HG03571 (cell line): ENCODE measurements around the gene ARHGAP26.
"Not testable (repeated sequence)": the region's sequence is repeated elsewhere in the genome, so short reads cannot be mapped to it uniquely, and the experiment has no call there.

Experiments used
- ATAC-seq: cut with Tn5 transposase; IDR thresholded peaks from one replicate; pipeline ENCODE4 v1.9.1; 2021; ENCODE audit not compliant: unreplicated experiment

Gene ARHGAP26

GRCh38 chr5:142924135-142924883 lies 154.1 kb downstream of the ARHGAP26 start:
- ATAC-seq, result no peak

DNA sequence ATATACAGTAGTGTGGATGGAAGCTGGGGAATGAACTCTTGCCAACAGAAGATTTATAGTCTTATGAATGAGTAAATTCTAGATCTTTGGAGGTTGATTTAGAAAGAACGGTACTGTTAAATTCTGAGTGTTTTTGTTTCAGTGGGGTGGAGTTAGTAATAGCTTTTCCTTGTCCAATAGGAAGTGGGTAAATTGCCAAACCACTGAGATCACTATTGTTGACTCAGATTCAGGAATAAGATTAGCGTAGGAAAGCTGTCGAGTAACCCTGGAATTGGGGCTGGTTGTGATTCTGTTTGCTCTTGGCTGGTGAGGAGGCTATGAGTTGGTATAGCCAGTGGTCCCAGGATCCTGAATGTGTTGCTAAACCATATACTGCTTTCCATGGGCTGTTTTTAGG lies 155.6 kb downstream of the ARHGAP26 start:
- no peak for ATAC-seq

DNA sequence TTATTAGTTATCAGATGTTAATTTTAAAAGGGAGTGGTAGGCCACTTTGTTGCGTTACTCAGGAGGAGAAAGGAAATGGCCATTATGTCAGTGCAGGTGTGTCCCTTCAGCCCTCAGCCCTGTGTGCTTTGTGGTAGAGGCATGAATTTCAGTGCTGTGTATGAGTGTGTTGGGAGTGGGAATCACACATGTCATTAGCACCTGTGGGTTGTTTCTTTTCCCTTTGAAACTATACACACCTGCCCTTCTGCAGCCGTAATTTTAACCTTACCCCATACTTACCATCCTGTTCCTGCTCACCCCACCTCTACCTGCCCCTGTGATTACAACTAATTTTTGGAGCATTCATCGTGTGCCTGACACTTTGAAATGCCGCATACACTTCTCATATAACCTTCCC lies 156.4 kb downstream of the ARHGAP26 start:
- ATAC-seq, result no peak

DNA sequence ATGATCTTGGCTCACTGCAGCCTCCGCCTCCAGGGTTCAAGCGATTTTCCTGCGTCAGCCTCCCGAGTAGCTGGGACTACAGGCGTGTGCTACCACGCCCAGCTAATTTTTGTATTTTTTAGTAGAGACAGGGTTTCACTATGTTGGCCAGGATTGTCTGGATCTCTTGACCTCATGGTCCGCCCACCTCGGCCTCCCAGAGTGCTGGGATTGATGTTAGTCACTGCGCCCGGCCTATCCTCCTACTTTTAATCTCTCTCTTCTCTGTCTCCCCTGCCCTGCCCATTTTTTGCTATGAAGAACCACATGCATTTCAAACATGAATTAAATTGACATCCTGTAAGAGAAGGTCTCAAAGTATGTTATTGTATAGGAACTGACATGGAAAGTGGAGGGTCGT lies 158.8 kb downstream of the ARHGAP26 start:
- ATAC-seq, result not testable (repeated sequence)

GRCh38 chr5:142929587-142929986 lies 159.4 kb downstream of the ARHGAP26 start:
- no peak for ATAC-seq

GRCh38 chr5:142930395-142931110 lies 160.4 kb downstream of the ARHGAP26 start:
- no peak for ATAC-seq

- ATAC-seq, result no peak
These were observed 161.9 kb downstream of the ARHGAP26 start for GRCh38 chr5:142931896-142932686.

DNA sequence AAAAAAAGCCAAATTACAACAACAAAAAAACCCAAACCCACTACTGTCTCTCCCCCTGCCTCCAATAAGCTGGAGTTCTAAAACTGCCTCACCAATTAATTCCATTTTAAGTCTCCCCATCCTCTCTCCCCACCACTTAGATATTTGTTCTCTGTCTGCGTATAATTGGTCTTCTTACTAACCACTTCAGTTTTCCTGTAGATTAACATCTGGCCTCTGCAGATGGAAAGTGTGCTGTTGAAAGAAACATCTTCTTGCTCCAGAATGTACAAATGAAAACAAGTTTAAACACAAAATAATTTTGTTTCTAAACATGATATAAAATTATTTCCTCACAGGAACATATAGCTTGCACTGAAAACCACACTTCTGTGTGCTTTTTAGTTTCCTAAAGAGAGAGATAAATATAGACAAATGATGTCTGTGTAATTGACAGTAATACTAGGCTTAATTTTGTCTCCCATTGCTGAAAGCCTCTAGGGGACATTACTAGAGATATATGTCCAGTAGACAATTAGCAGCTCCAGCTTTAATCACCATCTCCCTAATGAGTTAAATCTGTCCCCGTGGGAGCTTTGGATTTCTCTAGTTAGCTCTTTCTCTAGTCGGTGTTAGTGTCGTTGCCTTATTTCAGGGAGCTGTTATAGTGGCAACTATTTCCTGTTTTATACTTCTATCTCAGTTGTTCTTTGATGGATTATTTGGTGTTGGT lies 164.0 kb downstream of the ARHGAP26 start:
- ATAC-seq, result no peak

- ATAC-seq, result no peak
These were observed 164.8 kb downstream of the ARHGAP26 start for GRCh38 chr5:142935014-142935413.

- ATAC-seq, result no peak
These were observed 167.2 kb downstream of the ARHGAP26 start for GRCh38 chr5:142937374-142937773.

DNA sequence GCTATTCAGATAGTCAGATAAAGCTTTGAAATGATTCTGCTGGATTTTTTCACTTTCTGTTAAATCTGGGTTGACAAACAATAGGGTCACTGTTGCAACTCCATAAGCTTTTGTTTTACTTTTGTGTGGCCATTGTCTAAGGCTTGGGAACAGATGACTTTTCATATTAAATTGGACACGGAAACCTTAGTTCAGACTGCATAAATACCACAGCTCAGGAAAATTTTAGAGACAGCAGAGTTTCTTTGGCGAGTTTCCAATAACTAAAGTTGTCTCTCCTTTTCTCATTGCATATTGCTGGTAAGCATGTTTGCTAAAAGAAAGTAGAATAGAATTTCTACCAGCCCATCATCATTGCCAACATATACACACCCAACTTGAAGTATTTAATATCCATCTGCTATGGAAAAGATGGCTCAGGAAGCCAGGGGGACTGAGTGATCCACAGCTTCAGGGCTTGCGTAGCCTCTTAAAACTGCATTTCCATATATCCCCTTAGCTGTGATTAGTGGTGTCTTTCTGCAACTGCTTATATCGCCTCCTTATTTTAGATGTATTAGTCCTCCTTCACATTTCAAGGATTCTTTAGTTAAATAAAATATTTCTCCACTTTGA lies 168.2 kb downstream of the ARHGAP26 start:
- no peak for ATAC-seq

- ATAC-seq, result no peak
These were observed 168.8 kb downstream of the ARHGAP26 start for GRCh38 chr5:142939006-142939405.

DNA sequence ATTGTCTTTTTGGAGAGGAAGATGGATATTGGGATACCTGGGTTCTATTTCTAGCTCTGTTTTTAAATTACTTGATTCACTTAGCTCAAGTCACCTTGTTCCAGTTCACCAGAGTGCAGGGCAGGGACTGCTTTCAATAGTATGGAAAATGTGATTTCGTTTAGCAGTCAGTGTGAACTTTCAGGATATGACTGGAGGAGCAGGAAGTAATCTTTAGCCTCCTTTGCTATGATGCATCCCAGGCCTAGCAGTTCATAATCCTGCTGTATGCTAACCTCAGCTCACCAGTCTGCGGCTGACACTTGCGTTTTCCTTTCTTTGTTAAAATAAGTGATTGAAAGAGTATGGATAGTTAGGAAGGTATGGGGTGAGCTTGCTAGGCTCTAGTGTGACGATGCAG lies 169.7 kb downstream of the ARHGAP26 start:
- ATAC-seq, result no peak

GRCh38 chr5:142941245-142941644 lies 171.1 kb downstream of the ARHGAP26 start:
- no peak for ATAC-seq

DNA sequence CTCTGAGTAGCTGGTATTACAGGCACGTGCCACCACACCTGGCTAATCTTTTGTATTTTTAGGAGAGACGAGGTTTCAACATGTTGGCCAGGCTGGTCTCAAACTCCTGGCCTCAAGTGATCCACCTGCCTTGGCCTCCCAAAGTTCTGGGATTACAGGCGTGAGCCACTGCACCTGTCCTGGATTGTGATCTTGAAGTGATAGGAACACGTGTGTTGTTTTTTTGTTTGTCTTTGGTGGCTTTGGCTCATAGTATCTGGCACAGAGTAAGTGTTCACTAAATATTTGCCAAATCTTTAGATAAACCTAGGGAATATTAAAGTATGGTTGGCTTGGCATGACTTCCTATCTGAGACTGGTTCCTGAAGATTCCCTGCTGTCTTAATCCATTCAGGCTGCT lies 172.7 kb downstream of the ARHGAP26 start:
- no peak for ATAC-seq

DNA sequence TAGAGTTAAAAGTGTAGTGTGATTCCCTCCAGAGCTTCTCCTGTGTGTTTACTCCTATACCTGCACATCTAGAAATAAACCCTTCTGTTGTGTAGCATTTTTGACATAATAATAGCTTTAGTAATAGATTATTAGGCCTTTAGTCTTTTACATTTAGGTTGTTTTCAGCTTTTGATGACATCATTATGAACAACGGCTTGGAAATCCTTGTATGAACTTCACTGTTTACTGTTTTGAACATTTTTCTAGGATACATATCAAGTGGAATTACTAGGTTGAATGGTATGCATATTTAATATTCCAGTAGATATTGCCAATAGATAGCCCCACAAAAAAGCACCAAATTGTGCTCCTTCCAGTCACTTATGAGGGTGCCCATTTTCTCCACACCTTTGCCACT lies 174.0 kb downstream of the ARHGAP26 start:
- no peak for ATAC-seq

DNA sequence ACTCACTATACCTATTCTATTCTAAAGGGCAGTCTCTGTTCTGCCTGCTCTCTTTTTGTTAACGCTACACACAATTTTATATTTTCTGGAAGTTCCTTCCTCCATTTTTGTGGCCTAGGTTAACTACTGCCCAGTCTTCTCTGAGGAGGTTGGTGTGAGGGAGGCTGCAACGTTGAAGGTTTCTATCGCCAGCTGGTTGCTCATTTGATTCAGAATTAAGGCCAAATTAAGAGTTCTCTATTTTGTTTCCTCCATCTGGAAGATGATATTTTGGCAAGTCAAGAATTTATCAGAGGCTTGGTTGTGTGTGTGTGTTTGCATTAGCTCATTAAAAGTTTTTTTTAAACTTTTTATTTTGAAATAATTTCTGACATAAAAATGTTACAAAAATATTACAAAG lies 175.1 kb downstream of the ARHGAP26 start:
- ATAC-seq, result no peak

DNA sequence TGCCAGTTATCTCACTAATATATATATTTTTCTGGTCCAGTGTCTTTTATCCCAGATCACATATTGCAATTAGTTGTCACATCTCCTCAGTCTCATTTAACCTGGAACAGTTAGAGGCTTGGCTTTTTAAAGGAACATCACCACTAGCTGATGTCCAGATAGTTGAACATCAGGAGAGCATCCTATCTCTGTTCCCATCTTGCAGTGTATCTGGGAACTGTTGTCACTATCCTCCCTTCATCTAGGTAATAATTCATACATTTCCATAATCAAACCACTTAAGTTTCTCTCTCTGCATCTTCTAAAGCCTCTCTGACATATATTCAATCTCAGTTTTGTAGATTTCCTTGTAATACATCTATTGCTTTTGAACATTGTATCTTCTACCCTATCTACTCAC lies 175.7 kb downstream of the ARHGAP26 start:
- ATAC-seq, result no peak

GRCh38 chr5:142946547-142947426 lies 176.6 kb downstream of the ARHGAP26 start:
- ATAC-seq, result no peak

DNA sequence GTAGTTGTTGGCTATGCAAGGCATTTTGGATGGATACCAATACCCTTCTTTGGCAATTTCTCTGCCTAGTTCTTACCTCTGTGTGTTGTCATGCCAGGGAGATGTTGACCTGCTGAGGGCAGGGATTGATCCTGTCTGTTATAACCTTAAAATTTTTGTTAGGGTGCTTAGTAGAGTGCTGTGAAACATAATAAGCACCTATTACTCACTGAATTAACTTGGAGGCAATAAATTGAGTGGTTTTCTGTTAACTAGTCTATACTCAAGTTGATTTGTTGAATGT lies 177.2 kb downstream of the ARHGAP26 start:
- ATAC-seq, result no peak
